M059J (cell line): ENCODE data around the gene SAC3D1. TPM values are rescaled to one million over a fixed set of nuclear protein-coding genes. Genes with fewer than 3 reads are reported as not detected.
"Not testable (repeated sequence)": the region's sequence is repeated elsewhere in the genome, so short reads cannot be mapped to it uniquely, and the experiment has no call there.

ENCODE experiments used
- DNase-seq: peaks from one replicate; pipeline ENCODE4 v3.0.0-alpha.2; 2012; ENCODE audit warnings: low read depth
- total RNA-seq: library from RNA; depleted of rRNA; stranded (reverse); fragments of >200 nt; shearing (Covaris generic); gene quantifications from 2 replicates; pipeline ENCODE4 v1.2.3, GENCODE V29; 2014; rRNA removed

The SAC3D1 gene
- total RNA-seq: 11.8 and 20.0 TPM in 2 replicates

DNA sequence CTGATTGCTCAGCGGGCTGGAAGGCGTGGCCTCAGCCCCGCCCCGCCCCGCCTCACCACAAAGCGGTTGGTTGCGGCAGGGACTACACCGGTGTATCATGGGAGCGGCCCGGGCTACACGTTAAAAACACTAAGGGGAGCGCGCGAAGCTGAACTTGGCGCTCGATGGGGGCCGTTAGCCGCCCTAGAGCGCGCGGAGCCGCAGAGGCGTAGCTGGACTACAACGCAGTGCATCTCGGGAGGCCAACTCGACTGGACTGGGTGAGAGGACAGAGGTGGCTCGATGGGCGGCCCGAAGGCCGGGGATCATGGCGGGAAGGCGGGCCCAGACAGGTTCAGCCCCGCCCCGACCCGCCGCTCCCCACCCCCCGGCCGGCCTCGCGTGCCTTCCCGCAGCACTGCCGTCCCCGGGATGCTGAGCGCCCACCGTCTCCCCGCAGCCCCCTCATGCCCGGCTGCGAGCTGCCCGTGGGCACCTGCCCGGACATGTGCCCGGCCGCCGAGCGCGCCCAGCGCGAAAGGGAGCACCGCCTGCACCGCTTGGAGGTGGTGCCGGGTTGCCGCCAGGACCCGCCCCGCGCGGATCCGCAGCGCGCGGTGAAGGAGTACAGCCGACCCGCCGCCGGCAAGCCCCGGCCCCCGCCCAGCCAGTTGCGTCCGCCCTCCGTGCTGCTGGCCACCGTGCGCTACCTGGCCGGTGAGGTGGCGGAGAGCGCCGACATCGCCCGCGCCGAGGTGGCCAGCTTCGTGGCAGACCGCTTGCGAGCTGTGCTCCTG lies at the start of gene SAC3D1:
TSS of gene SAC3D1 (plus strand) at position 364 of the 776 bp plus-strand sequence. CDS start at position 447, 83 bp downstream.
- DNase-seq: peak; percentile 98

DNA sequence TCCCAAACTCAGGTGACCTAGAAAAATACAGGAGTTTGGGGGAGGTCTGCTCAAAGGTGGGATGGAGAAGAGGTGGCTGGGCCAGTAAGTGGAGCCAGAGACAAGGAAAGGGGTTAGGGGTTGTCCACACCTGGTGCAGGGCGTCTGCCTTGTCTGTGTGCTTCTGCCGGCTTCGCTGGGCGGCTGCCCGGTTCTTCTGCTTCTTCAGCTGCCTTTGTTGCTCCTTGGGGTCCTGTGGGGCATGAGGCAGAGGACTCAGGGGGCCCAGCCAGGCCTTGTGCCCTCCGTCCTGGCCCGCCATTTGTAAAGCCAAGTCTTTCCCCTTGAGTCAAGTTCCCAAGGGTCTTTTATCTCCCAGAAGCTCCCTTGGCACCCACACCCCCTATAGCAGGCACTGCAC lies 46.7 kb upstream of the SAC3D1 start:
- no peak for DNase-seq

DNA sequence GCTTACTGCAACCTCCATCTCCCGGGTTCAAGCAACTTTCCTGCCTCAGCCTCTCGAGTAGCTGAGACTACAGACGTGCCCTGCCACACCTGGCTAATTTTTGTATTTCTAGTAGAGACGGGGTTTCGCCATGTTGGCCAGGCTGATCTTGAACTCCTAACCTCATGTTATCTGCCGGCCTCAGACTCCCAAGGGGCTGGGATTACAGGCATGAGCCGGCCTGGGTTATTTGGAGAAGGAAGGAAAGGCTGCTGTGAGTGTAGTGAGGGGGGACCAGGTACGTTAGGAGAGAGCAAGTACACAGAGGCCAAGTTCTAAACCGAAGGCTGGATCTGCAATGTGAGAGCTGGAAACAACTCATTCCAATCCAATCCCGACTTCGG lies 44.7 kb upstream of the SAC3D1 start:
- DNase-seq: no peak

DNA sequence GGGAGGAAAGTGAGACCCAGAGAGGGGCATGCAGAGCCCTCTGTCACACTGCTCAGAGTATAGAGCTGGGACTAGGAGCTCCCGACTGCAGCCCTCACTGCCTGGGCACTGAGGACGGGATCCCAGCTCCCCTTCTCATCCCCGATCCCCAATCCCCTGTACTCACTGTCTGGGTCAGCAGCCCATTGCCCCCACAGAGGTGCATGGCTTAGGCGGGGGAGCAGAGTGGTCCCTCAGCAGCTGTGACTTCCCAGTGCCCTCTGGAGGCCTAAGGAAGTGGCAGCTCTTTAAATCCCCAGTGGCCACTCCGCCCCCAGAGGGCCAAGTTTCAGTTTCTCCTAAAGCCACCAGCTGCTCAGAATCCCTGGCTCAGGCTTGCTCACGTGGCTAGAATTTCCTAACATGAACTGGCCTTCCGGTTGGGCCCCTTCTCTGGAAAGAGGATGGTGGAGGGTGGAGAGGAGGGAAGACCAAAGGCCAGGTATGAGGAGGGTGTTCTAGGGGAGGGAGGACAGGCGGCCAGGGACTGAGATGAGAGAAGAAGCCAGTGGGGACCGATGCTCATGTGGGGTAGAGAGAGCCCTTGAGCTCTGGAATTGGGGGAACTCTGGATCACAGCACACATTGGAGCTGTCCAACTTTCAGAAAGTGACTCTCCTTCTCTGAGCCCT lies 44.2 kb upstream of the SAC3D1 start, which contains the start of gene BATF2:
TSS of gene BATF2 (minus strand) at position 262 of the 671 bp plus-strand sequence. CDS start at position 205, 57 bp downstream.
- DNase-seq: peak; percentile 91

DNA sequence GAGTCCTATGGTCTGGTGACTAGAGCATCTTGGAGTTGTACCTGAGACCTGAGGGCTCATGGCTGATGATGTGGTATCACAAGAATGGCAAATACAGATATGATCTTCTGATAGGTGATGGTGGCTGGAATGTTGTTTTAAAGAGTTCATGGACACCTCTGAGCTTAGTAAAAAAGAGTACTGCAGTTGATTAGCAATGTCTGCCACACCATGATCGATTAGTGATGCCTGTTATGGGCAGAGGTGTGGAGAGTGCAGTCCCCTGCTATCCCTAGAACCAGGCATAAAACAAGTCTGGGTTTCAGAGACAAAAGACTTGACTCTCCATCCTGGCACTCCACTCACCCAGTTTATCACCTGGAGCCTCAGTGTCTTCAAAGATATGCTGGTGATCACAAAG lies 42.9 kb upstream of the SAC3D1 start:
- DNase-seq: peak; percentile 11

DNA sequence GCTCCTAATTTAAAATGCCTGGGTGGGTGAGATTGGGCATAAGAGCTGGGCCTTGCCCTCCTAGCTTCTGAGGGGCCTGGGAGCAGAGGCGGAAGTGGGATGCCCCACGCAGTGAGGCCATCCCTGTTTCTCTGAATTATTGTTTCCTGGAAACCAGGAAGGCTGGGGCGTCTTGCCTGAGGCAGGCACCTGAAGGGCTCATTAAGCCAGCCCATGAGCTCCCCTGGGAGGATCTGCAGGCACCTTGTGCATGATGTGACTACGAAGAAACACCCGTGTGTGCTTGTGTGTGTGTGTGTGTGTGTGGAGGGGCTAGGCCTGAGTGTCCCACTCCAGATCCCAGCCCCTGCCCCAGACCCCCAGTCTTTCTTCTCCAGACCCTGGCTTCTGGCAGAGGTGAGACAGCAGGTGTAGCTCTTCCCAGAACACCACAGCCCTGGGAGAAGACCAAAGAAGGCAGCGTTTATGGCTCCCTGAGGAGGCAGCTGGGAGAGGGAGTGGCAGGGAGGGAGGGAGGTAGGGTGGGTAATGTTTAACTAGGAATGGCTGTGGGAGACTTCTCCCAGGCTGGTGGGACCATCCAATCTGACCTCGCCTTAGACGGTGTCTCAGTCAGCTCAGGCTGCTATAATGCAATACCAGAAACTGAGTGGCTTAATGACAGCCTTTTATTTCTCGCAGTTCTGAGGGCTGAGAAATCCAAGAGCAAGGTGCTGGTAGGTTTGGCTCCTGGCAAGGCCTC lies 42.1 kb upstream of the SAC3D1 start:
- DNase-seq: no peak

DNA sequence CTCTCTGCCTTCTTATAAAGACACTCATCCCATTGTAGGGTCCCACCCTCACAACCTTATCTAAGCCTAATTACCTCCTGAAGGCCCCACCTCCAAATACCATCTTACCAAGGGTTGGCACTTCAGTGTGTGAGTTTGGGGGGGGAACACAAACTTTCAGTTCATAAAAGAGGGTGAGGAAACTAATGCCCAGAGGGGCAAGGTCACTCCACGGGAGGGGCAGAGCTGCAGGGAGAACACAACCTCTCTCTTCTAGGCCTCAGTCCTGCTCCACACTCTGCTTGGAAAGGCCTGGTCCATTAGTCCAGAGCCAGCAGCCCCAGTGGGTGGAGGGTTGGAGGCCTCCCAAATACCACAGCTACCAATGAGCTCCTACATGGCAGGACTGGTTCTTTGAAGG lies 41.5 kb upstream of the SAC3D1 start:
- DNase-seq: no peak

DNA sequence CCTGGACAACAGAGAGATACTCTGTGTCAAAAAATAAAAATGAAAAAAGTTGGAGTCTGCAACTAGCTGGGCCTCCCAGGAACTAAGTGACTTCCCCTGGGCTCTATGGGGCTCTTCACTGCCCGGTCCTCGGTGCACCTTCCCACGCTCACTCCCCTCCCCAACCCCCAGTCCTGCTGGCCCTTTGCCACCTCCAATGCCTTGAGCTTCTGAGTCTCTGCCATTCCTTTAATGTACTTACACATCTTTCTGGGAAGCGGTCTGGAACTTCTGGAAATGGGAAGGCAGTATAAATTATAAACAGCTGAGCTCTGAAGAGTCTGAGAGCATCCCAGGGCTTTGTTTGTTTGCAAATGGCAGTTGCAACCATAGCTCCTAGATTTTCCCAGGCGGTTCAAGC lies 38.3 kb upstream of the SAC3D1 start:
- DNase-seq: no peak

DNA sequence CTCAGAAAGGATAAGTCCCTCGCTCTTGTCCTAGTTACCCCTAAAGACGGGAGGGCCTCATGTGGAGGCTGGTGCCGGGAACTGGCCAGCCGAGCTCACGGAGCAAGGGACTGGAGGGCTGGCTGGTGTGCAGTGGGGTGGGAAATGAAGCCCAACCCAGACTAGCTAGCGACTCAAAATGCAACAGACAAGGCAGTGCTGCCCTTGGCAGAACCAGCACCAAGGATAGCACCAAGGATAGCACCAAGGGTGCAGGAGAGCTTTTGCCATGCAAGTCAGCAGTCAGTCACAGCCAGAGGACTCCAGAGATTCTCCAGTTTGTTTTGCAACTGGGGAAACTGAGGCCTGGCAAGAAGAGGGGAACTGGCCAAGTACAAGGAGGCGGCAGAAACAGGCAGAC lies 37.7 kb upstream of the SAC3D1 start:
- DNase-seq: peak; percentile 42

DNA sequence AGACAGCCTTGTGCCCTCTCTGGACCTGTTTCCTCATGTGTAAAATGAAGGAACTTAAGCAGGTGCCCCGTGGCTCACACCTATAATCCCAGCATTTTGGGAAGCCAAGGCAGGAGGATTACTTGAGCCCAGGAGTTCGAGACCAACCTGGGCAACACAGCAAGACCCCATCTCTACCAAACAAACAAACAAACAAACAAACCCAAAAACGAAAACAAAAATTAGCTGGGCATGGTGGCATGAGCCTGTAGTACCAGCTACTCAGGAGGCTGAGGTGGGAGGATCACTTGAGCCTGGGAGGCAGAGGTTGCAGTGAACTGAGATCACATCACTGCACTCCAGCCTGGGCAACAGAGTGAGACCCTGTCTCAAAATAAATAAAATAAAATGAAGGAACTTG lies 37.0 kb upstream of the SAC3D1 start:
- DNase-seq: not testable (repeated sequence)

DNA sequence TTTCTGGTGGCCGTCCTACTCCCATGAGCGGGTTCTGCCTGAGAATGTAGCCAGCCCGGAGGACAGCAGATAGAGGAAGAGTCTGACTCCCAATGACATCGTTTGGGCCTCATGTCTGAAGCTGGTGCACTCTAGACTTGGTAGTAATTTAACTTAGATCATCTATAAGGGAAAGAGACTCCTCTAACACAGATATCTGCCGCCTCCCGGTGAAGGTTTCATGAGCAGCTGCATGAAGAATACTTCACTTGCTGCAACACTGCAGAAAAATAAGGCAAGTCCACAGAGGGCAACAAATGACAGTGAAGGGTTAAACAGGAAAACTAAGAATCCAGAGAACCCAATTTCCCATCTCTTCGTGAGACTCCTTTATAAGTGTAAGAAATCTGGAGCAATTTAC lies 33.0 kb upstream of the SAC3D1 start:
- DNase-seq: no peak

DNA sequence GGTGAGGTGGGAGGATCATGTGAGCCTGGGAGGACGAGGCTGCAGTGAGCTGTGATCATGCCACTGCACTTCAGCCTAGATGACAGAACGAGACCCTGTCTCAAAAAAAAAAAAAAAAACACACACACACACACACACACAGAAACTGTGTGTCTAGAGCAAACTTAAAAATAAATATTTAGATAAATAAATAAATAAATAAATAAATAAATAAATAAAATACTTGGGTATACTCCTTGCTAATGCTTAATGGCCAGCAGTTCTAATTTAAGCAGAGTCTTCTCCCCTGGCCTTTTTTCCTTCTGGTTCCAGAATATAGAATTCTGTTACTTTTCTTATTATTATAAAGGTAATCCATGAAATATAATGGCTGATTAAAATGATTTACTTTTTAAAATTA lies 32.1 kb upstream of the SAC3D1 start:
- no peak for DNase-seq

DNA sequence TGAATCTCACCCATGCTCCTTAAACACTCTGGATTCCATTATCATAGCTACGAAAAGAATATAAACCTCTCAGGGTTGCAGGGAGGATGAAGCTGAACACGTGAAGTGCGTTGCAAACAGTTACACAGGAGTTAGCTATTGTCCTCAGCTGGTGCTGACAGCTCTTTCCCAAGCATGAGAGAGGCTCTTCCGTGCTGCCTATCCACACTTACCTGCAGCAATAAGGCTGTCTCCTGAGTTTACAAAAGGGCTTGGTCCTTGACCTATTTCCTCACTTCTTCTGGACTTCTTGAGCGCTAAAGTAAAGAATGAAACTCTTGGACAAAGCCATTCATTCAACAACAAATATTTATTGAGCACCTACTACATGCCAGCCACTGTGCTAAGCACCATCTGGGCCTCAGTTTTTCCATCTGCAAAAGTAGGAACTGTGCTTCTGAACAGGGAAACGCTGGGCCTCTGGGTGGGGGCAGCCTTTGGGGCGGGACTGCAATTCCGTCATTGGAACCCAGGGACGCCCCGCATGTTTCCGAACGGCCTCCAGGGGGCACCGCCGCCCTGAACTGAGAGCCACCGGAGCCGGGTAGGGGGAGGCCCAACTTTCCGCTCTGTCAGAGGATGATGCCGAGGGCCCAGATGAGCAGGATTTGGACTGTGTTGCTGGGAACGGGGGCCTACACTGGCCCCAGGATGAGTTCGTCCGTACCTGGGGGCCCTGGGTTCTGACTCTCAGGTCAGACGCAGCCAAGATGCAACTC lies 27.7 kb upstream of the SAC3D1 start:
- peak; percentile 84 for DNase-seq

DNA sequence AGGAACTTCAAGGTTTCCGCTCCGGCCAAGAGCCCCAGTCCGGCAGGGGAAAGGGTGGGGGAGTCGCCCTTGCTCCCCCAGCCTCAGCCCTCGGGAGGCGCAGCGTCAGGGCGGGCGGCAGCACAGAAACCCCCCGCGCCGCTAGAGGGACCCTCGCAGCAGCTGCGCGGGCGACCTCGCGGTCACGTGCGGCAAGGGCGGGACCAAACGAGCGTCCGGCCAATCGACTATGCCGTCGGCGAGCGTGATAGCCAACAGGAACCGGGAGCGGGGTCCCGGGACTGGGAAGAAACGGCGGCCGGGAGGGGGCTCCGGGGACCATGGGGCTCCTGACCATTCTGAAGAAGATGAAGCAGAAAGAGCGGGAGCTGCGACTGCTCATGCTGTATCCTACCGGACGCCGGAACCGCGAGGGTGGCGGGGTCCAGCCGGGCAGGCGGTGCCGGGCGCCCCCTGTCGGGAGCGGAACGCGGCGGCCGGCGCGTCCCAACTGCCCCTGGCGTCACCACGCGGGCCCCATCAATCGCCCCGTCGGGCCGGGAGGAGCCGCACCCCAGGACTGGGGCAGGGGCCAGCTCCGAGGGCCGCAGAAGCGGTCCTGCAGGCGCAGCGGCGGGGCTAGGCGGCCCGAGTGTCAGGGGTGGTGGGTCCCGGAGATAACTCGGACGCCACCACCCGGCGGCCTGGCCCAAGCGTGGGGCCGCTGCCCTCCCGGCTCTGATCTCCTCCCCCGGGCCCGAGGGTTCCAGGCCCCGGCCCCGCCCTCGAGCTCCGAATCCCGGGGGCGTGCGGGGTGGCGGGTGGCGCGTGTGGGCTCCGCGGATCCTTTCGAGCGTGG lies 26.9 kb upstream of the SAC3D1 start, which contains the start of gene ARL2:
TSS of gene ARL2 (plus strand) at position 273 of the 838 bp plus-strand sequence. CDS start at position 321, 48 bp downstream.
- DNase-seq: peak; percentile 85

DNA sequence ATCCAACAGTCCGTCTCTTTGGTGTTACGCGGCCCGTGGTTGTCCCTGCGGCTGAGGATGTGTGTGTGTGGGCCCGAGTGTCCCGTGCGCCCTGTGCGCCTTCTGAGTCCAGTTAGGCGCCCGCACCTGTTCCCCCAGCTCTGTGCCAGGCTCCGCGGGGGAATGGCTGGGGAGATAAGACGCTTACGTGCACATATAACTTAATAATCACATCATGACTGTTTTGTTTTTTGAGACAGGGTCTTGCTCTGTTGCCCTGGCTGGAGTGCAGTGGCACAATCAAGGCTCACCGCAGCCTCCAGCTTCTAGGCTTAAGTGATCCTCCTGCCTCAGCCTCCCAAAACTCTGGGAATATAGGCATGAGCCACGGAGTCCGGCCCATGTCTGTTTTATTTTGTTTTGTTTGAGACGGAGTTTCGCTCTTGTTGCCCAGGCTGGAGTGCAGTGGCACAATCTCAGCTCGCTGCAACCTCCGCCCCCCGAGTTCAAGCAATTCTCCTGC lies 26.2 kb upstream of the SAC3D1 start:
- no peak for DNase-seq

DNA sequence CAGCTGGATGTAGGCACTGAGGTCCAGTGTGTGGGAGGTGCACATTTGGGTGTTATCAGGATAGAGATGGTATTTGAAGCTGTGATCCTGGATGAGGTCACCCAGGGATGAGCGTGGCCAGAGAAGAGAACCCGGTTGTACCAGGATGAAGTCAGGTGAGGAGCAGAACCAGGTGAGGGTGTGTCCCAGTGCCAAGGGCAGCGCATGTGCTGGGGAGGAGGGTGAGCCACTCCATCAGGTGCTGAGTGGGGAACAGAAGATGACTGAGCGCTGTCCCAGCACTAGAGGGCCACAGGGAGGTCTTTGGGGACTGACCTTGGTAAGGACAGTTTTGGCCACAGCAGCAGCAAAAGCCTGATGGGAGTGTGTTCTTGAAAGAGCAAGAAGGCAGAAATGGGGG lies 24.3 kb upstream of the SAC3D1 start:
- no peak for DNase-seq

DNA sequence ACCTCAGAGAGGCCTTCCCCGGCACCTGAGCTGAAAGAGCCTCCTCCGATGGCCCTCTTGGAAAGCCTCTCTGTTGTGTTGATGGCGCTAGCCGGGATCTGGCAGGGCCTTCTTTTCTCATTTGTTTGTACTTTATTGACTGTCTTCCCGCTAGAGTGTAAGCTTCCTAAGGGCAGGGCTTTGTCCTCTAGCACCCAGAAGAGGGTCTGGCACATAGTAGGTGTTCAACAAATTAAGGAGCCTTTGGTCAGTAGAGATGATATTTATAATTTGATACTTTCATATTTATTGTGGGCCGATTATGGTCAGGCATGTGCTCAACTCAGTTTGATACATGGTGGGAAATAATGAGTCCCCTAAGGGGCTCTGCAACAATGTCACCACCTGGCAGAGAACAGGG lies 23.1 kb upstream of the SAC3D1 start:
- no peak for DNase-seq

DNA sequence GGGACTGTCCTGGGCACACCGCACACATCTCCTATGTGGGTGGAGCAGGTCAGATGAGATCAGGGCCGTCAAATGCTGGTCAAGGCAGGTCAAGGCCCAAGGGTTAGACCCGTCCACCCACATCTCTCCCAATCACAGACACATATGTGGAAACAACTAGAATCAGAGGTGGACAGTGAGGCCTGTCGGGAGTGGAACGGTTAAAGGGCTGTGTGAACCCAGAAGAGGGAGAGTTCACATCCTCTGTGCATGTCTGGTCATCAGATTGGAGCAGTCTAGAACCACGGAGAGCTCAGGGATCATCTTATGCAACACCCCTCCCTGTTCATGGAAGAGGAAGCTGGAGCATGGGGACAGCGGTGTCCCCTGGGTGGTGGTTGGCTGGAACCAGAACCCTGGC lies 21.2 kb upstream of the SAC3D1 start:
- no peak for DNase-seq

DNA sequence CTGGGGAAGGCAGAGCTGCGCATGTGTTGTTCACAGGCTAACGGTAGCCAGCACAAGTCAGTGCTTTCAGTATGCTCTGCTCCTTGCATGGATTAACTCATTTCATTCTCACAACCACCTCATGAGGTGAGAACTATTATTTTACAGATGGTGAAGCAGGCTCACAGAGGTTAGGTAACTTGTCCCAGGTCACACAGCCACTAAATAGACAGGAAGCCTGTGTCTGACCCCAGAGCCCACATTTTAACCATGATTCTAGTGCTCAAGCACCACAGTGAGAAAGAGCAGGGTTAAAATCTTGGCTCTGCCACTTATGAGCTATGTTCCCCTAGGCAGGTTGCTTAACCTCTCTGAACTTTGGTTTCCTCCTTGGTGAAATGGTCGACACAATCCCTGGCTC lies 20.0 kb upstream of the SAC3D1 start:
- no peak for DNase-seq

DNA sequence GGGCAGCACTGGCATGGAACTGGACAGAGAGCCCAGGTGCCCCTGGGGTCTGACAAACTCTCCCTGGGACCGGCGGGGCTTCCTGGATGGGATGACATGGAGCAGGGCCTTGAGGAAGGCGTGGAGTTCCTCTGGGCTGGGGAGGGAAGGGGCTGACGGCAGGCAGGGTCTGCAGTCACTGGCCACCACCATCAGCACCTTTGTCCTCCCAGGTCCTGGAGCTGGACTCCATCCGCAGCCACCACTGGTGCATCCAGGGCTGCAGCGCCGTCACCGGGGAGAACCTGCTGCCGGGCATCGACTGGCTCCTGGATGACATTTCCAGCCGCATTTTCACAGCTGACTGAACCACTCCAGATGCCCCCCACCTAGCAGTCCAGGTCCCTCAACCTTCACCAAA lies 19.5 kb upstream of the SAC3D1 start:
- no peak for DNase-seq

DNA sequence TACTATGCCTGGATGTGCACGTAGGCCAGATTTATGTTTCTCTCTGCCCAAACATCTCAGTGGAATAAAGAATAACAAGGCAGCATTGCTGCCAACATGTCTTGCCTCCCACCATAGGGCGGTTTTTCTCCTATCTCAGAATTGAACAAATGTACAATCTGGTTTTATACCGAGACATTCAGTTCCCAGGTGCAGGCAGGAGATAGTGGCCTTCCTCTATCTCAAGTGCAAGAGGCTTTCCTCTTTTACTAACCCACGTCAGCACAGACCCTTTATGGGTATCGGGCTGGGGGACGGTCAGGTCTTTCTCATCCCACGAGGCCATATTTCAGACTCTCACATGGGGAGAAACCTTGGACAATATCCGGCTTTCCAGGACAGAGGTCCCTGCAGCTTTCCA lies 17.5 kb upstream of the SAC3D1 start:
- not testable (repeated sequence) for DNase-seq
